ENCODE measurements around the gene ENAH. TPM values are rescaled to one million over a fixed set of nuclear protein-coding genes. Genes with fewer than 3 reads are reported as not detected.

The ENAH gene
- total and polyA plus RNA-seq, 10 donors = 5.1 to 98.1 (median 44.8) TPM

- TF ChIP-seq POLR2A (IDR thresholded peaks at IDR 0.05) (no peak), CTCF (IDR thresholded peaks at IDR 0.05 in 8 of 11, conservative IDR thresholded peaks at IDR 0.05 in 3 of 11) (no peak), POLR2AphosphoS5 (IDR thresholded peaks at IDR 0.05) (no peak)
- H3K4me3 ChIP-seq = no peak overlapping the region
- 78 to 85% (median 84%) methylated on average over 10 to 29 of the region's 29 CpGs for WGBS, 5 donors
- H3K4me1 ChIP-seq = peaks cover 13 to 57% (median 30%) of the 10 kb centered on the region in 6 donors
- H3K9me3 ChIP-seq = no peaks in the 10 kb centered on the region
- H3K27ac ChIP-seq = no peak overlapping the region
- H3K27me3 ChIP-seq (replicated peaks in 1 of 7) = no peaks in the 10 kb centered on the region
- no peak for DNase-seq
- H3K36me3 ChIP-seq = no peaks in the 10 kb centered on the region
- intact Hi-C loops (cut with DNase I; ENCODE audit: low total_unique reads) = loop anchor here (5.0 kb wide), 1 partner anchor 506 kb away; no protein-coding TSS in a partner anchor
These were observed 181.2 kb downstream of the ENAH start for GRCh38 chr1:225471453-225472301.

- Histone ChIP-seq H3K27ac (no peak overlapping the region), H3K27me3 (replicated peaks in 1 of 7) (no peaks in the 10 kb centered on the region), H3K36me3 (no peaks in the 10 kb centered on the region), H3K4me3 (no peak overlapping the region), H3K4me1 (peaks cover 13 to 61% (median 33%) of the 10 kb centered on the region in 6 donors), H3K9me3 (no peaks in the 10 kb centered on the region)
- TF ChIP-seq POLR2AphosphoS5 (IDR thresholded peaks at IDR 0.05) = no peak
- peak; percentile 59 for DNase-seq
- WGBS, 5 donors = 77 to 90% (median 77%) methylated on average over 6 to 8 of the region's 8 CpGs
- intact Hi-C loops (cut with DNase I; ENCODE audit: low total_unique reads) = loop anchor here (5.0 kb wide), 1 partner anchor 506 kb away; no protein-coding TSS in a partner anchor
These were observed 181.8 kb downstream of the ENAH start for GRCh38 chr1:225471109-225471452.

DNA sequence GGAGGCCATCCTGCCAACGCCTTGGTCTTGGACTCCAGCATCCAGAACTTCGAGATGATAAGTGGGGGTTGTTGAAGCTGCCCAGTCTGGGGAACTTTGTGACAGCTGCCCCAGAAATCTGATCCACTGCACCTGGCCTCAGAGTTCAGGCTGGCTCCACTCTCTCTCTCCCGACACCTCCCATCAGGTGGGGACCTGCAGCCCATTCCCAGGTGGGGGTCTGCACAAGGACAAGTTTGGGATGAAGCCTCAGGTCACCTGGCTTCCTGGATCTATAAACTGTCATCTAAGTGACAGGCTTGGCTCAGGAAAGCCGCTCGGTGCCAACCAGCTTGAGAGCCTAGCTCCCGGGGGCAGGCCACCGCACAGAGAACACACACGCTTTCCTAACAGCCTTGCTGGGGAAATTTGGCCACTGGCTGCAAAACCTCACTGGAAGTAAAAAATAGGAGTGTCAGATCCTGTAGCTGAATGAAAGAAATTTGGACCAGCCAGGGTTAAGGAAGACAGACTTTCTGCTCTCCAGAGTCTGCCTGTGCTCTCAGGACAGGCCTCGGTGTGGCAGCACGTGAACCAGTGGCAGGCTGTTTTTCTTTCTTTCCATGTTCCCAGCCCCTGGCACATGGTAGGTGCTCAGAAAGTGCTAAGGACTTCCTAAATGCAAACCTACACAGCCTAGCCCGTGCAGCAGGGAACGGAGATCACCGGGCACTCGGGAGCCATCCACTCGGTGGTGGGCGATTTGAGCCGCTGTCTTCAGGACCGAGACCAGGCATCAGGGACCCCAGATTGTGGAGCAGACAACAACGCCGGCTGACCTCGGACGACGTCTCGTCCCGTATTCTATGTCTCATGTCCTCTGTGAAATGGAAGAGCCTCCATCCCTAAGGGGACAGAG, 182.5 kb downstream of the ENAH start:
- 86 to 91% (median 89%) methylated on average over 25 of the region's 25 CpGs for WGBS, 5 donors
- Histone ChIP-seq H3K27ac (no peak overlapping the region), H3K36me3 (no peaks in the 10 kb centered on the region), H3K9me3 (no peaks in the 10 kb centered on the region), H3K4me3 (no peak overlapping the region), H3K27me3 (replicated peaks in 1 of 7) (no peaks in the 10 kb centered on the region), H3K4me1 (peaks cover 13 to 61% (median 33%) of the 10 kb centered on the region in 6 donors)
- DNase-seq = peak; percentile 72
- TF ChIP-seq CTCF (IDR thresholded peaks at IDR 0.05 in 8 of 11, conservative IDR thresholded peaks at IDR 0.05 in 3 of 11) = no peak
- TF ChIP-seq POLR2AphosphoS5 (IDR thresholded peaks at IDR 0.05) = no peak
- no peak for TF ChIP-seq POLR2A (IDR thresholded peaks at IDR 0.05)
- intact Hi-C loops (cut with DNase I; ENCODE audit: low total_unique reads) = loop anchor here (5.0 kb wide), 1 partner anchor 507 kb away; no protein-coding TSS in a partner anchor

GRCh38 chr1:225469051-225469450, 183.9 kb downstream of the ENAH start:
- DNase-seq = peak; percentile 66
- no peak for TF ChIP-seq POLR2AphosphoS5 (IDR thresholded peaks at IDR 0.05)
- TF ChIP-seq CTCF (IDR thresholded peaks at IDR 0.05 in 8 of 11, conservative IDR thresholded peaks at IDR 0.05 in 3 of 11) = no peak
- no peak for TF ChIP-seq POLR2A (IDR thresholded peaks at IDR 0.05)
- intact Hi-C loops (cut with DNase I; ENCODE audit: low total_unique reads) = no loop called here
- H3K27ac ChIP-seq = peak overlapping the region in 3 of 8 donors; percentile 95 to 98 (median 98)
- WGBS, 5 donors = 83 to 96% (median 92%) methylated on average over 5 of the region's 5 CpGs
- H3K36me3 ChIP-seq = no peaks in the 10 kb centered on the region
- H3K4me3 ChIP-seq = no peak overlapping the region
- peaks cover 13 to 54% (median 24%) of the 10 kb centered on the region in 6 donors for H3K4me1 ChIP-seq
- no peaks in the 10 kb centered on the region for H3K9me3 ChIP-seq
- no peaks in the 10 kb centered on the region for H3K27me3 ChIP-seq (replicated peaks in 1 of 7)
